ENCODE results near the gene DSCAML1.

GRCh38 chr11:117673602-117674001, 123.4 kb downstream of the DSCAML1 start:
- TF ChIP-seq CTCF (IDR thresholded peaks at IDR 0.05) (no peak), POLR2AphosphoS5 (IDR thresholded peaks at IDR 0.05) (no peak)
